A549 (cell line): ENCODE data around the gene ARMS2. TPM values are rescaled to one million over a fixed set of nuclear protein-coding genes. Genes with fewer than 3 reads are reported as not detected.

Experiments used
- ATAC-seq, 2 experiments: fragments of 200-7000 bp in 1 of 2; fragments of >200 bp in 1 of 2; cut with Nextera tagmentation in 1 of 2; cut with Tn5 transposase in 1 of 2; 3 replicates each; pipeline versions ENCODE4 v1.8.0 to v1.9.1; 2018 to 2020; ENCODE audit warnings: mild to moderate bottlenecking in 1 of 2, moderate library complexity in 1 of 2
- CTCF ChIA-PET: fragments of 300-600 bp; sonication (Branson Sonifier 250); formaldehyde crosslinking; extraction: SDS; loops from one replicate; lab custom pipeline; 2021; ENCODE audit warnings: antibody characterized with exemption, inconsistent platforms; lab: Yijun Ruan, JAX
- POLR2A ChIA-PET: fragments of 350-600 bp; formaldehyde crosslinking; extraction: SDS; loops from one replicate; lab custom pipeline; 2021; ENCODE audit warnings: antibody characterized with exemption, inconsistent platforms; lab: Yijun Ruan, JAX
- DNase-seq, 2 experiments: peaks; one replicate each; pipeline versions ENCODE4 v3.0.0 to v3.0.0-alpha.2; 2011 to 2016; ENCODE audit warnings: low read depth in 1 of 2, low spot score in 1 of 2
- FAIRE-seq: peaks from 2 replicates; lab custom pipeline; 2011; peaks lifted over from hg19 to GRCh38; lab: Jason Lieb, UNC
- H3K27ac ChIP-seq, 2 experiments: fragments of >200 bp; sonication (Bioruptor Twin); formaldehyde crosslinking; 3 replicates each; pipeline ENCODE4 v1.5.1; 2016 to 2017
- H3K4me1 ChIP-seq: fragments of >200 bp; sonication (Bioruptor Twin); formaldehyde crosslinking; 3 replicates; pipeline ENCODE4 v1.6.1; 2016
- H3K4me2 ChIP-seq: fragments of >200 bp; sonication (Bioruptor Twin); formaldehyde crosslinking; 3 replicates; pipeline ENCODE4 v1.6.1; 2016
- H3K4me3 ChIP-seq: fragments of >200 bp; sonication (Bioruptor Twin); formaldehyde crosslinking; 3 replicates; pipeline ENCODE4 v1.5.1; 2016
- H3K9me3 ChIP-seq: fragments of >200 bp; sonication (Bioruptor Twin); formaldehyde crosslinking; 3 replicates; pipeline ENCODE4 v1.6.1; 2016
- BHLHE40 ChIP-seq: IDR thresholded peaks from 2 replicates; pipeline ENCODE4 v1.6.1; 2012; ENCODE audit warnings: low read depth, low read length, inconsistent platforms
- CBX8 ChIP-seq: fragments of 200-600 bp; sonication (generic); IDR thresholded peaks from 2 replicates; pipeline ENCODE4 v1.6.1; 2016
- CHD2 ChIP-seq: fragments of 150-350 bp; IDR thresholded peaks from 2 replicates; pipeline ENCODE4 v1.6.1; 2014; ENCODE audit warnings: low read length; ENCODE audit not compliant: partially characterized antibody
- CHD4 ChIP-seq: fragments of 200-600 bp; sonication (generic); IDR thresholded peaks from 2 replicates; pipeline ENCODE4 v1.6.1; 2016; ENCODE audit warnings: antibody characterized with exemption, mild to moderate bottlenecking, borderline replicate concordance
- E2F6 ChIP-seq: IDR thresholded peaks from 2 replicates; pipeline ENCODE4 v1.6.1; 2012; ENCODE audit warnings: low read depth, borderline replicate concordance
- EP300 ChIP-seq, 2 experiments: fragments of >200 bp; sonication (Bioruptor Twin); formaldehyde crosslinking; IDR thresholded peaks; 2 replicates in 1 of 2; 3 replicates in 1 of 2; pipeline ENCODE4 v1.6.1; 2016 to 2017
- FOSL2 ChIP-seq, 2 experiments: fragments of 450-650 bp in 1 of 2; fragments of >200 bp in 1 of 2; sonication (Bioruptor Twin) in 1 of 2; formaldehyde crosslinking; IDR thresholded peaks; 2 replicates each; pipeline versions ENCODE4 v1.5.0 to v1.6.1; 2016 to 2020; ENCODE audit warnings: mild to moderate bottlenecking in 1 of 2, moderate library complexity in 1 of 2
- FOXS1 ChIP-seq: fragments of 250-450 bp; sonication (Bioruptor Pico); IDR thresholded peaks from 2 replicates; pipeline ENCODE4 v1.5.0; 2020; ENCODE audit warnings: mild to moderate bottlenecking, moderate library complexity
- HDAC2 ChIP-seq: fragments of 200-600 bp; sonication (generic); IDR thresholded peaks from 2 replicates; pipeline ENCODE4 v1.6.1; 2016
- HMGXB4 ChIP-seq: fragments of 250-450 bp; sonication (Bioruptor Pico); IDR thresholded peaks from 2 replicates; pipeline ENCODE4 v1.5.0; 2021; ENCODE audit warnings: mild to moderate bottlenecking, moderate library complexity, borderline replicate concordance
- HOXA7 ChIP-seq: fragments of 250-450 bp; sonication (Bioruptor Pico); IDR thresholded peaks from 2 replicates; pipeline ENCODE4 v1.5.0; 2020; ENCODE audit warnings: mild to moderate bottlenecking, moderate library complexity
- JUN ChIP-seq, 2 experiments: fragments of >200 bp; sonication (Bioruptor Twin); formaldehyde crosslinking; IDR thresholded peaks; 2 replicates in 1 of 2; 3 replicates in 1 of 2; pipeline ENCODE4 v1.6.1; 2016 to 2017
- KDM1A ChIP-seq: fragments of 200-600 bp; sonication (generic); IDR thresholded peaks from 2 replicates; pipeline ENCODE4 v1.6.1; 2016; ENCODE audit warnings: low read depth, mild to moderate bottlenecking
- MAFK ChIP-seq: fragments of 450-650 bp; IDR thresholded peaks from 2 replicates; pipeline ENCODE4 v1.6.1; 2014; ENCODE audit not compliant: partially characterized antibody
- MAZ ChIP-seq: fragments of 150-350 bp; IDR thresholded peaks from 2 replicates; pipeline ENCODE4 v1.6.1; 2014; ENCODE audit warnings: antibody characterized with exemption, low read depth, low read length, borderline replicate concordance
- NFE2L2 ChIP-seq: fragments of 150-350 bp; conservative IDR thresholded peaks from 2 replicates; pipeline ENCODE4 v1.6.1; 2014; ENCODE audit warnings: low read length
- PBX3 ChIP-seq: IDR thresholded peaks from 2 replicates; pipeline ENCODE4 v1.6.1; 2012
- POLR2A ChIP-seq: IDR thresholded peaks from 2 replicates; pipeline ENCODE4 v1.6.1; 2012; ENCODE audit warnings: mild to moderate bottlenecking, low read length
- POLR2AphosphoS2 ChIP-seq: conservative IDR thresholded peaks from 2 replicates; pipeline ENCODE4 v1.6.1; 2012; ENCODE audit warnings: low read length, improper control_type of control experiment, inconsistent platforms
- RARB ChIP-seq: fragments of 250-450 bp; sonication (Bioruptor Pico); IDR thresholded peaks from 2 replicates; pipeline ENCODE4 v1.8.0; 2021; ENCODE audit warnings: mild to moderate bottlenecking, moderate library complexity
- REST ChIP-seq: fragments of 200-600 bp; sonication (generic); IDR thresholded peaks from 2 replicates; pipeline ENCODE4 v1.6.1; 2016; ENCODE audit warnings: antibody characterized with exemption, mild to moderate bottlenecking, moderate library complexity
- RFX5 ChIP-seq: fragments of 450-650 bp; IDR thresholded peaks from 2 replicates; pipeline ENCODE4 v1.7.1; 2014; ENCODE audit warnings: antibody characterized with exemption, mild to moderate bottlenecking, moderate library complexity
- SREBF2 ChIP-seq: fragments of 450-650 bp; IDR thresholded peaks from 2 replicates; pipeline ENCODE4 v1.6.1; 2014; ENCODE audit warnings: mild to moderate bottlenecking, moderate library complexity
- USF2 ChIP-seq: fragments of 450-650 bp; IDR thresholded peaks from 2 replicates; pipeline ENCODE4 v1.6.1; 2014; ENCODE audit warnings: antibody characterized with exemption
- ZC3H11A ChIP-seq: fragments of 450-650 bp; IDR thresholded peaks from 2 replicates; pipeline ENCODE4 v1.6.1; 2014; ENCODE audit warnings: antibody characterized with exemption, mild to moderate bottlenecking
- ZFP36 ChIP-seq: fragments of 450-650 bp; IDR thresholded peaks from 2 replicates; pipeline ENCODE4 v1.6.1; 2014; ENCODE audit warnings: borderline replicate concordance; ENCODE audit not compliant: partially characterized antibody
- WGBS: methylation state at CpG from one replicate; pipeline ENCODE4 v1.1.6; 2017; ENCODE audit errors: missing lambda C conversion rate; 5-methylcytosine and 5-hydroxymethylcytosine counted together
- polyA plus RNA-seq, 4 experiments: library from polyadenylated mRNA; depleted of rRNA in 3 of 4; stranded (reverse); fragments of >200 nt; fragmentation: RNase III in 1 of 4; extraction: RNeasy Plus Mini Kit Qiagen cat#74134 plus additional on column Dnase treatment in 1 of 4; gene quantifications; 2 replicates in 3 of 4; 3 replicates in 1 of 4; pipeline ENCODE4 v1.2.3, GENCODE V29; 2011 to 2017

ARMS2 gene
- polyA plus RNA-seq, 2 of the 4 experiments (the other 2 are of a cell fraction): not detected

- Histone ChIP-seq H3K4me3 (no peak overlapping the region), H3K9me3 (no peaks in the 10 kb centered on the region), H3K27ac (no peak overlapping the region), H3K4me2 (no peak overlapping the region), H3K4me1 (no peaks in the 10 kb centered on the region)
- DNase-seq (no peak), ATAC-seq (no peak), FAIRE-seq (no peak)
- POLR2A ChIA-PET: no interaction called here
- TF ChIP-seq MAFK: peak; percentile 77
- TF ChIP-seq RFX5: no peak
- CTCF ChIA-PET: interaction anchor here (1.8 kb wide), 1 partner anchor 115 kb away, joined by 7 read pairs; no protein-coding TSS in a partner anchor
Measured at GRCh38 chr10:122413327-122413726, 41.1 kb upstream of the ARMS2 start.

GRCh38 chr10:122417667-122418066, 36.8 kb upstream of the ARMS2 start:
- no peak for FAIRE-seq
- POLR2A ChIA-PET: interaction anchor here (0.7 kb wide), 1 partner anchor 122 kb away, joined by 5 read pairs; no protein-coding TSS in a partner anchor
- Histone ChIP-seq H3K9me3 (no peaks in the 10 kb centered on the region), H3K4me2 (no peak overlapping the region), H3K4me1 (no peaks in the 10 kb centered on the region), H3K4me3 (no peak overlapping the region), H3K27ac (no peak overlapping the region)
- CTCF ChIA-PET: interaction anchor here (0.7 kb wide), 1 partner anchor 150 kb away, joined by 3 read pairs; no protein-coding TSS in a partner anchor
- DNase-seq: no peak
- 93% methylated on average over 2 of the region's 2 CpGs for WGBS
- no peak for TF ChIP-seq CHD4
- TF ChIP-seq HOXA7 (CRISPR knock-in tag): no peak
- no peak for TF ChIP-seq POLR2A
- no peak for TF ChIP-seq ZC3H11A
- TF ChIP-seq BHLHE40: no peak
- no peak for TF ChIP-seq HDAC2
- no peak for TF ChIP-seq CHD2
- no peak for TF ChIP-seq USF2
- no peak for TF ChIP-seq POLR2AphosphoS2
- TF ChIP-seq ZFP36: no peak
- TF ChIP-seq FOXS1: no peak
- TF ChIP-seq CBX8: no peak
- no peak for TF ChIP-seq NFE2L2
- TF ChIP-seq RARB (CRISPR knock-in tag): no peak
- TF ChIP-seq JUN (IDR thresholded peaks at IDR 0.05): no peak
- no peak for ATAC-seq

GRCh38 chr10:122419016-122419415, 35.4 kb upstream of the ARMS2 start:
- Histone ChIP-seq H3K4me2 (no peak overlapping the region), H3K27ac (no peak overlapping the region), H3K9me3 (no peaks in the 10 kb centered on the region), H3K4me3 (no peak overlapping the region), H3K4me1 (no peaks in the 10 kb centered on the region)
- ChIA-PET CTCF (interaction anchor here (0.6 to 2.6 kb wide), 7 partner anchors 12 to 151 kb away, joined by 3 to 16 read pairs (median 5); no protein-coding TSS in a partner anchor), POLR2A (no interaction called here)
- FAIRE-seq (no peak), ATAC-seq (no peak), DNase-seq (no peak)
- WGBS: 78% methylated on average over 1 of the region's 1 CpG
- TF ChIP-seq MAZ (no peak), E2F6 (no peak), EP300 (IDR thresholded peaks at IDR 0.05) (no peak), HMGXB4 (no peak), FOSL2 (IDR thresholded peaks at IDR 0.05) (no peak), FOSL2 (CRISPR knock-in tag; IDR thresholded peaks at IDR 0.05) (no peak), SREBF2 (no peak), PBX3 (no peak), KDM1A (no peak), REST (no peak)
